Measurements from ENCODE around the gene ACRBP. TPM values are rescaled to one million over a fixed set of nuclear protein-coding genes. Genes with fewer than 3 reads are reported as not detected.
A peak's percentile ranks its signal among the peaks of the same experiment; 100 is the strongest.

ACRBP gene
- total RNA-seq: 2.7 to 3.7 TPM (median 3.5 TPM) in 3 replicates

GRCh38 chr12:6647083-6647604, at the start of gene ACRBP:
Gene ACRBP, minus strand, starts transcription at chr12:6647432. Its CDS starts 66 bp downstream, at chr12:6647366.
- DNase-seq (ENCODE audit: low spot score in 2 of 2, unreplicated experiment in 2 of 2): peak in 1 of 2 experiments; percentile 59
- Mint-ChIP-seq H3K36me3 (peaks cover 25% of the 10 kb centered on the region), H3K27ac (no peak within 1 kb of the TSS), H3K4me3 (peak within 1 kb of the TSS; percentile 61), H3K4me1 (peaks cover 13% of the 10 kb centered on the region), H3K9me3 (no peaks in the 10 kb centered on the region), H3K27me3 (ENCODE audit: low read depth) (peaks cover 7% of the 10 kb centered on the region)
- TF ChIP-seq, protein P1, sequence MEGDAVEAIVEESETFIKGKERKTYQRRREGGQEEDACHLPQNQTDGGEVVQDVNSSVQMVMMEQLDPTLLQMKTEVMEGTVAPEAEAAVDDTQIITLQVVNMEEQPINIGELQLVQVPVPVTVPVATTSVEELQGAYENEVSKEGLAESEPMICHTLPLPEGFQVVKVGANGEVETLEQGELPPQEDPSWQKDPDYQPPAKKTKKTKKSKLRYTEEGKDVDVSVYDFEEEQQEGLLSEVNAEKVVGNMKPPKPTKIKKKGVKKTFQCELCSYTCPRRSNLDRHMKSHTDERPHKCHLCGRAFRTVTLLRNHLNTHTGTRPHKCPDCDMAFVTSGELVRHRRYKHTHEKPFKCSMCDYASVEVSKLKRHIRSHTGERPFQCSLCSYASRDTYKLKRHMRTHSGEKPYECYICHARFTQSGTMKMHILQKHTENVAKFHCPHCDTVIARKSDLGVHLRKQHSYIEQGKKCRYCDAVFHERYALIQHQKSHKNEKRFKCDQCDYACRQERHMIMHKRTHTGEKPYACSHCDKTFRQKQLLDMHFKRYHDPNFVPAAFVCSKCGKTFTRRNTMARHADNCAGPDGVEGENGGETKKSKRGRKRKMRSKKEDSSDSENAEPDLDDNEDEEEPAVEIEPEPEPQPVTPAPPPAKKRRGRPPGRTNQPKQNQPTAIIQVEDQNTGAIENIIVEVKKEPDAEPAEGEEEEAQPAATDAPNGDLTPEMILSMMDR (IDR thresholded peaks at IDR 0.05; ENCODE audit: unreplicated experiment): no peak

DNA sequence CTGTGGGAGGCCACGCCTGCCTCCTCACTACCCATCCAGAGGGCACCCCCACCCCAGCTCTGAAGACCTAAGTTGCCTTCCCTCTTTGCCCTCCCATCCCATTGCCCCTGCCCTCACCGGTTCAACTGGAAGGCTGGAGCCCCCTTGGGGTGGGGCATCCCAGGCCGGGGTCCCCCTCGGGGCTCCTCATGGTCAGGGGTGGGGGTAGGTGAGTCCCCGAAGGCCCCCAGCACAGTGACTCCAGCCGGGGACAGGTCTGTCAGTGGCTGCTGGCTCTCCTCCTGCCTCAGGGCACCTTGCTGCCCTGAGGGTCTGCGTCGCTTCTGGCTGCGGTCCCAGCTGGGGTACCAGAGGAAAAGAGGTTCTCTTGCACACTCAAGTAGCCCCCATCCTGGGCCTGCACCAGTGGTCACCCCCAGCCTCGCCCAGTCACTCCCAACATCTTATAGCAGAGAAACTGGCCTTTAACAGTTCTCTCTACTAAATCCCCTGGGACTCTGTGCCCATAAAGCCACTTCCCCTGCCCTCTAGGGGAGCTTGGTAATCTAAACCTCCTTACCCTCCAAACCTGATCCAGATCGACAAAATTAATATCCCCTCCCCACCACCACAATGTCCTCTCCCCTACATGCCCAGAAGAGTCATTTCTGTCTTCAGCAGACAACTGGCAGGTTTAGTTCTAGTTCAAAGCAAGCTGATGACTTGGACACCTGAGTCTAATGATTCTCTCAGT, 48.2 kb upstream of the ACRBP start:
- H3K4me1 Mint-ChIP-seq: peaks cover 8% of the 10 kb centered on the region
- H3K36me3 Mint-ChIP-seq: no peaks in the 10 kb centered on the region
- DNase-seq (ENCODE audit: low spot score in 2 of 2, unreplicated experiment in 2 of 2): no peak
- TF ChIP-seq, protein P1 (IDR thresholded peaks at IDR 0.05; ENCODE audit: unreplicated experiment): no peak
- H3K27ac Mint-ChIP-seq: no peak overlapping the region
- H3K9me3 Mint-ChIP-seq: no peaks in the 10 kb centered on the region
- H3K27me3 Mint-ChIP-seq (ENCODE audit: low read depth): peaks cover 58% of the 10 kb centered on the region
- no peak overlapping the region for H3K4me3 Mint-ChIP-seq

- Mint-ChIP-seq H3K27me3 (ENCODE audit: low read depth) (peaks cover 54% of the 10 kb centered on the region), H3K27ac (no peak overlapping the region)
Observed at GRCh38 chr12:6694701-6695100, 47.5 kb upstream of the ACRBP start.

GRCh38 chr12:6693832-6694355, 46.7 kb upstream of the ACRBP start:
- Mint-ChIP-seq H3K4me1 (peaks cover 4% of the 10 kb centered on the region), H3K27me3 (ENCODE audit: low read depth) (peaks cover 46% of the 10 kb centered on the region), H3K9me3 (no peaks in the 10 kb centered on the region), H3K27ac (no peak overlapping the region), H3K4me3 (no peak overlapping the region), H3K36me3 (no peaks in the 10 kb centered on the region)
- TF ChIP-seq, protein P1 (IDR thresholded peaks at IDR 0.05; ENCODE audit: unreplicated experiment): no peak
- no peak for DNase-seq (ENCODE audit: low spot score in 2 of 2, unreplicated experiment in 2 of 2)

More at GRCh38 chr12:6694701-6695100, 47.5 kb upstream of the ACRBP start:
- Mint-ChIP-seq H3K4me1 (peaks cover 11% of the 10 kb centered on the region), H3K4me3 (no peak overlapping the region), H3K36me3 (no peaks in the 10 kb centered on the region), H3K9me3 (no peaks in the 10 kb centered on the region)
- DNase-seq (ENCODE audit: low spot score in 2 of 2, unreplicated experiment in 2 of 2): no peak
- TF ChIP-seq, protein P1 (IDR thresholded peaks at IDR 0.05; ENCODE audit: unreplicated experiment): no peak

GRCh38 chr12:6692888-6693287, 45.7 kb upstream of the ACRBP start:
- Mint-ChIP-seq H3K4me1 (peaks cover 9% of the 10 kb centered on the region), H3K27me3 (ENCODE audit: low read depth) (peaks cover 36% of the 10 kb centered on the region), H3K4me3 (no peak overlapping the region), H3K36me3 (no peaks in the 10 kb centered on the region), H3K27ac (no peak overlapping the region), H3K9me3 (no peaks in the 10 kb centered on the region)
- TF ChIP-seq, protein P1 (IDR thresholded peaks at IDR 0.05; ENCODE audit: unreplicated experiment): no peak
- no peak for DNase-seq (ENCODE audit: low spot score in 2 of 2, unreplicated experiment in 2 of 2)
